Stomach (tissue), 4 donors: ENCODE results near the gene EIF2A.

ENCODE experiments used
- POLR2A ChIP-seq, 4 donors: fragments of 450-650 bp; IDR thresholded peaks; one replicate each; pipeline ENCODE4 v1.6.1; 2016; ENCODE audit warnings: antibody characterized with exemption in 4 of 4, control low read depth in 2 of 4, mild to moderate bottlenecking in 1 of 4, moderate library complexity in 1 of 4
- POLR2AphosphoS5 ChIP-seq, 3 donors: sonication (generic); formaldehyde crosslinking; IDR thresholded peaks; one replicate each; pipeline ENCODE4 v1.6.1; 2016; ENCODE audit warnings: antibody characterized with exemption in 3 of 3
- TF ChIP-seq, protein P1 (sequence below), 7 experiments: fragments of 450-650 bp in 4 of 7; fragments of 200-600 bp in 3 of 7; sonication (generic) in 3 of 7; IDR thresholded peaks; one replicate each; pipeline ENCODE4 v1.5.1; 2016 to 2019; ENCODE audit warnings: antibody characterized with exemption in 7 of 7, control low read depth in 2 of 7, mild to moderate bottlenecking in 1 of 7

DNA sequence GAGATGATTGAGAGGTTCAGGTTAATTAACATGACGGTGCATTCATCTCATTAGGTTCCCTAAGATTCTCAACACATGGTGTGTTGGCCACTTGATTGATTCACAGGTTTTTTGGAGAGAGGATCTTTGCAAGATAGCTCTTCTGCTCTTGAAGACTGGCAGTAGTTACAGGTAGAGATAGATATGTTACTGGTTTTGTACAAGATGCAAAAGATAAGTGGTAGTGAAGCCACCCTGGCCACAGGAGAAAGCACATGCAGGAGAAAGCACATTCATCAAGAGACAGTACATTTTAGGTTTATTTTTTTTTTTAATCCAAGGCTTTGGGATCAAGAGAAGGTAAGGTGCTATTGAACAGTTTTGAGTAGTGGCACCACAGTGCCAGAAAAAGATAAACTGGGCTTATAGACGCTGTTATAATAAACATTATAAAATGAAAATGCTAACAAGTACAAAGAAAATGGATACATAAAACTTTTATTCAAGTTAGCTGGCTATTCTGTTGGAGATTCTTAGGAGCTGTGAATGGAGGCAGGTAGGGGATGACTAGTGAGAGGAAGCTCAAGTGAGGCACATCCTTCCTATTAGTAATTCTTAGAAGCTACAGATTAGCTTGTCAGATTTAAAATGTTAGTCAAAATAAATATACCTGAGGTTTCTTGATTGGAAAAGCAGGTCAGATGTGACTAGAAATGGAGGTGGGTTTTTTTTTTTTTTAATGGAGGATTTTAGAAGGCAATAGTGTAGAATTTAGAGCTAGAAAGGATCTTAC lies 67.3 kb downstream of the EIF2A start:
- TF ChIP-seq, protein P1, sequence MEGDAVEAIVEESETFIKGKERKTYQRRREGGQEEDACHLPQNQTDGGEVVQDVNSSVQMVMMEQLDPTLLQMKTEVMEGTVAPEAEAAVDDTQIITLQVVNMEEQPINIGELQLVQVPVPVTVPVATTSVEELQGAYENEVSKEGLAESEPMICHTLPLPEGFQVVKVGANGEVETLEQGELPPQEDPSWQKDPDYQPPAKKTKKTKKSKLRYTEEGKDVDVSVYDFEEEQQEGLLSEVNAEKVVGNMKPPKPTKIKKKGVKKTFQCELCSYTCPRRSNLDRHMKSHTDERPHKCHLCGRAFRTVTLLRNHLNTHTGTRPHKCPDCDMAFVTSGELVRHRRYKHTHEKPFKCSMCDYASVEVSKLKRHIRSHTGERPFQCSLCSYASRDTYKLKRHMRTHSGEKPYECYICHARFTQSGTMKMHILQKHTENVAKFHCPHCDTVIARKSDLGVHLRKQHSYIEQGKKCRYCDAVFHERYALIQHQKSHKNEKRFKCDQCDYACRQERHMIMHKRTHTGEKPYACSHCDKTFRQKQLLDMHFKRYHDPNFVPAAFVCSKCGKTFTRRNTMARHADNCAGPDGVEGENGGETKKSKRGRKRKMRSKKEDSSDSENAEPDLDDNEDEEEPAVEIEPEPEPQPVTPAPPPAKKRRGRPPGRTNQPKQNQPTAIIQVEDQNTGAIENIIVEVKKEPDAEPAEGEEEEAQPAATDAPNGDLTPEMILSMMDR (IDR thresholded peaks at IDR 0.05) = no peak
- TF ChIP-seq POLR2A (IDR thresholded peaks at IDR 0.05) (no peak), POLR2AphosphoS5 (IDR thresholded peaks at IDR 0.05) (no peak)
